ENCODE data around the gene NKD2. TPM values are rescaled to one million over a fixed set of nuclear protein-coding genes. Genes with fewer than 3 reads are reported as not detected.

NKD2 gene
- total RNA-seq, 1 donor from 2014 or later, result 28.3 TPM

GRCh38 chr5:1048162-1048721 lies 39.6 kb downstream of the NKD2 start:
- Mint-ChIP-seq H3K27ac (peak overlapping the region; percentile 72), H3K9me3 (ENCODE audit: low read depth) (peaks cover 42% of the 10 kb centered on the region), H3K27me3 (no peaks in the 10 kb centered on the region), H3K36me3 (ENCODE audit: insufficient read depth) (peaks cover 6% of the 10 kb centered on the region), H3K4me1 (ENCODE audit: low read depth) (no peaks in the 10 kb centered on the region), H3K4me3 (ENCODE audit: low read depth) (no peak overlapping the region)
- TF ChIP-seq CTCF (IDR thresholded peaks at IDR 0.05; ENCODE audit: unreplicated experiment), result no peak
- DNase-seq (ENCODE audit: low spot score, unreplicated experiment), result no peak

- Mint-ChIP-seq H3K4me3 (ENCODE audit: low read depth) (no peak overlapping the region), H3K27me3 (no peaks in the 10 kb centered on the region), H3K36me3 (ENCODE audit: insufficient read depth) (peaks cover 6% of the 10 kb centered on the region), H3K27ac (peak overlapping the region; percentile 46), H3K4me1 (ENCODE audit: low read depth) (no peaks in the 10 kb centered on the region), H3K9me3 (ENCODE audit: low read depth) (peaks cover 33% of the 10 kb centered on the region)
- DNase-seq (ENCODE audit: low spot score, unreplicated experiment), result no peak
- TF ChIP-seq CTCF (IDR thresholded peaks at IDR 0.05; ENCODE audit: unreplicated experiment), result no peak
These were observed 40.5 kb downstream of the NKD2 start for GRCh38 chr5:1048861-1049838.

GRCh38 chr5:1050423-1051365 lies 42.1 kb downstream of the NKD2 start:
- Mint-ChIP-seq H3K36me3 (ENCODE audit: insufficient read depth) (peaks cover 6% of the 10 kb centered on the region), H3K27me3 (no peaks in the 10 kb centered on the region), H3K9me3 (ENCODE audit: low read depth) (peaks cover 17% of the 10 kb centered on the region), H3K4me1 (ENCODE audit: low read depth) (no peaks in the 10 kb centered on the region), H3K4me3 (ENCODE audit: low read depth) (no peak overlapping the region), H3K27ac (peak overlapping the region; percentile 70)
- no peak for TF ChIP-seq CTCF (IDR thresholded peaks at IDR 0.05; ENCODE audit: unreplicated experiment)
- DNase-seq (ENCODE audit: low spot score, unreplicated experiment), result no peak

DNA sequence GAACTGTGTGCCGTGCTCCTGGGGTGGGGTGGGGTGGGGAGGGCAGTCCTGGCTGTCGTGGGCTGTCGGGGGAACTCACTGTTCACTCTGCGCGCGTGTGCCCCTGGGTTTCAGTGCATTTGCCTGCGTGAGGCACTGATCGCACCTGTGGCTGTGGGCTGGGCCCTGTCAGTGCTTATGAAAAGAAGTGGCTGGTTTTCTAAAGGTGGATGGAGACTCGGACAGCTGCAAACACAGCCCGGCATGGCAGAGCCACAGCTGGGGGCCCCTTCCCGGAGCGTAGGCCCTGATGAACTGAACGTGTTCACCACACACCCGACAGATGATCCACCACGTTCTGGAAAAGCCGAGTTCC lies 42.7 kb downstream of the NKD2 start:
- Mint-ChIP-seq H3K27me3 (no peaks in the 10 kb centered on the region), H3K4me3 (ENCODE audit: low read depth) (no peak overlapping the region), H3K27ac (no peak overlapping the region), H3K9me3 (ENCODE audit: low read depth) (peaks cover 11% of the 10 kb centered on the region), H3K4me1 (ENCODE audit: low read depth) (no peaks in the 10 kb centered on the region), H3K36me3 (ENCODE audit: insufficient read depth) (peaks cover 6% of the 10 kb centered on the region)
- DNase-seq (ENCODE audit: low spot score, unreplicated experiment), result no peak
- no peak for TF ChIP-seq CTCF (IDR thresholded peaks at IDR 0.05; ENCODE audit: unreplicated experiment)

GRCh38 chr5:1052076-1052475 lies 43.5 kb downstream of the NKD2 start:
- Mint-ChIP-seq H3K27ac (no peak overlapping the region), H3K9me3 (ENCODE audit: low read depth) (peaks cover 4% of the 10 kb centered on the region), H3K36me3 (ENCODE audit: insufficient read depth) (peaks cover 4% of the 10 kb centered on the region), H3K27me3 (no peaks in the 10 kb centered on the region), H3K4me3 (ENCODE audit: low read depth) (no peak overlapping the region), H3K4me1 (ENCODE audit: low read depth) (no peaks in the 10 kb centered on the region)
- no peak for TF ChIP-seq CTCF (IDR thresholded peaks at IDR 0.05; ENCODE audit: unreplicated experiment)
- no peak for DNase-seq (ENCODE audit: low spot score, unreplicated experiment)
